OCI-LY7 (cell line): ENCODE results near the gene APOL3. TPM values are rescaled to one million over a fixed set of nuclear protein-coding genes. Genes with fewer than 3 reads are reported as not detected.
"Not testable (repeated sequence)": the region's sequence is repeated elsewhere in the genome, so short reads cannot be mapped to it uniquely, and the experiment has no call there.

ENCODE experiments used
- BruUV-seq: library from RNA; stranded (reverse); fragments of 400-500 nt; replicated peaks from 2 replicates; lab custom pipeline; 2021; lab: Mats Ljungman, UMichigan
- CTCF ChIA-PET: fragments of 300-600 bp; sonication (Branson Sonifier 250); formaldehyde crosslinking; loops from one replicate; lab custom pipeline; 2022; ENCODE audit warnings: antibody characterized with exemption; ENCODE audit not compliant: unreplicated experiment; lab: Charles Lee
- POLR2A ChIA-PET: fragments of 300-600 bp; sonication (Branson Sonifier 250); formaldehyde crosslinking; loops from one replicate; lab custom pipeline; 2022; ENCODE audit warnings: antibody characterized with exemption; lab: Charles Lee
- DNase-seq: peaks from one replicate; pipeline ENCODE4 v3.0.0-alpha.2; 2015; ENCODE audit warnings: low spot score
- H2AFZ ChIP-seq: fragments of 200-600 bp; sonication (generic), shearing (Covaris generic); 2 replicates; pipeline ENCODE4 v1.6.1; 2014; ENCODE audit warnings: mild to moderate bottlenecking, antibody characterized with exemption, low read length, moderate library complexity
- H3K27ac ChIP-seq: fragments of 200-600 bp; sonication (generic); 2 replicates; pipeline ENCODE4 v1.5.1; 2014; ENCODE audit warnings: mixed run types, low read depth, mild to moderate bottlenecking, moderate library complexity, low read length, inconsistent platforms; ENCODE audit not compliant: poor library complexity, severe bottlenecking
- H3K36me3 ChIP-seq: fragments of 200-600 bp; sonication (generic); 2 replicates; pipeline ENCODE4 v1.6.1; 2014; ENCODE audit warnings: mild to moderate bottlenecking, antibody characterized with exemption, low read length, moderate library complexity, mixed read lengths; ENCODE audit not compliant: insufficient read depth
- H3K4me1 ChIP-seq: fragments of 200-600 bp; sonication (generic); 2 replicates; pipeline ENCODE4 v1.5.1; 2014; ENCODE audit warnings: mild to moderate bottlenecking, low read length; ENCODE audit not compliant: insufficient read depth, poor library complexity, severe bottlenecking
- H3K4me2 ChIP-seq: fragments of 200-600 bp; sonication (generic); 2 replicates; pipeline ENCODE4 v1.6.1; 2014; ENCODE audit warnings: mild to moderate bottlenecking, low read length
- H3K4me3 ChIP-seq: fragments of 200-600 bp; sonication (generic); 2 replicates; pipeline ENCODE4 v1.5.1; 2014; ENCODE audit warnings: mild to moderate bottlenecking, low read depth, low read length; ENCODE audit not compliant: poor library complexity, severe bottlenecking
- H3K79me2 ChIP-seq: fragments of 200-600 bp; sonication (generic); 2 replicates; pipeline ENCODE4 v1.6.1; 2016; ENCODE audit warnings: low read depth, mild to moderate bottlenecking, low read length, moderate library complexity, mixed read lengths; ENCODE audit not compliant: insufficient read depth
- H3K9me2 ChIP-seq: fragments of 200-600 bp; sonication (generic); 2 replicates; pipeline ENCODE4 v1.6.1; 2016; ENCODE audit warnings: mild to moderate bottlenecking, low read length, mixed read lengths; ENCODE audit not compliant: insufficient read depth
- H3K9me3 ChIP-seq: fragments of 200-600 bp; sonication (generic); 2 replicates; pipeline ENCODE4 v1.6.1; 2014; ENCODE audit warnings: mild to moderate bottlenecking, mixed run types, low read length, mixed read lengths
- H4K20me1 ChIP-seq: fragments of 200-600 bp; sonication (generic); 2 replicates; pipeline ENCODE4 v1.6.1; 2014; ENCODE audit warnings: mild to moderate bottlenecking, antibody characterized with exemption, low read length, moderate library complexity, mixed read lengths; ENCODE audit not compliant: insufficient read depth
- CTCF ChIP-seq: fragments of 200-600 bp; sonication (generic); conservative IDR thresholded peaks from 2 replicates; pipeline ENCODE4 v1.5.1; 2014; ENCODE audit warnings: mild to moderate bottlenecking, antibody characterized with exemption, low read length, moderate library complexity, mixed read lengths
- EZH2phosphoT487 ChIP-seq: fragments of 200-600 bp; sonication (generic); IDR thresholded peaks from 2 replicates; pipeline ENCODE4 v1.6.1; 2018; ENCODE audit warnings: low read depth, borderline replicate concordance, mild to moderate bottlenecking, mixed run types, antibody characterized with exemption, low read length, moderate library complexity, mixed read lengths
- intact Hi-C: fragments of 100-400 bp; cut with micrococcal nuclease; formaldehyde crosslinking; loops from one replicate; pipeline ENCODE4 v1.10.0; 2022; ENCODE audit not compliant: unreplicated experiment
- total RNA-seq, 2 experiments: library from RNA; depleted of rRNA in 1 of 2; stranded (reverse); fragments of >200 nt in 1 of 2; shearing (Covaris generic) in 1 of 2; gene quantifications; 2 replicates each; pipeline ENCODE4 v1.2.3, GENCODE V29; 2014 to 2022

The APOL3 gene
- total RNA-seq, 2 experiments from 2014 or later, result 10.7 to 19.6 TPM

- intact Hi-C loops, result no loop called here
- Histone ChIP-seq H2AFZ (no peak overlapping the region), H4K20me1 (no peaks in the 10 kb centered on the region)
These were observed 56.7 kb downstream of the APOL3 start for GRCh38 chr22:36103891-36104290.

GRCh38 chr22:36102995-36103394, 57.6 kb downstream of the APOL3 start:
- no peak overlapping the region for H3K27ac ChIP-seq
- TF ChIP-seq EZH2phosphoT487, result no peak
- no peak for TF ChIP-seq CTCF
- ChIA-PET POLR2A (interaction anchor here (1.1 kb wide), 1 partner anchor 9 kb away, joined by 3 read pairs; no protein-coding TSS in a partner anchor), CTCF (no interaction called here)
- H3K79me2 ChIP-seq, result no peaks in the 10 kb centered on the region
- peaks cover 16% of the 10 kb centered on the region for H3K4me1 ChIP-seq
- H2AFZ ChIP-seq, result no peak overlapping the region
- BruUV-seq, result no TSS peak
- intact Hi-C loops, result no loop called here
- H3K36me3 ChIP-seq, result no peaks in the 10 kb centered on the region
- no peaks in the 10 kb centered on the region for H3K9me2 ChIP-seq
- H4K20me1 ChIP-seq, result no peaks in the 10 kb centered on the region
- H3K4me3 ChIP-seq, result no peak overlapping the region
- peak; percentile 18 for DNase-seq
- H3K4me2 ChIP-seq, result peak overlapping the region; percentile 35
- H3K9me3 ChIP-seq, result no peaks in the 10 kb centered on the region; the same call in 1 of the 2 replicates

More at GRCh38 chr22:36103891-36104290, 56.7 kb downstream of the APOL3 start:
- peaks cover 16% of the 10 kb centered on the region for H3K4me1 ChIP-seq
- no peak overlapping the region for H3K27ac ChIP-seq
- no peaks in the 10 kb centered on the region; the same call in 1 of the 2 replicates for H3K9me3 ChIP-seq
- no TSS peak for BruUV-seq
- TF ChIP-seq CTCF (no peak), EZH2phosphoT487 (no peak)
- H3K36me3 ChIP-seq, result no peaks in the 10 kb centered on the region
- POLR2A ChIA-PET, result interaction anchor here (1.1 to 1.3 kb wide), 2 partner anchors 10 kb away, joined by 3 to 4 read pairs; no protein-coding TSS in a partner anchor
- no peaks in the 10 kb centered on the region for H3K9me2 ChIP-seq
- DNase-seq, result no peak
- H3K4me2 ChIP-seq, result no peak overlapping the region
- CTCF ChIA-PET, result no interaction called here
- no peak overlapping the region for H3K4me3 ChIP-seq
- no peaks in the 10 kb centered on the region for H3K79me2 ChIP-seq

GRCh38 chr22:36101756-36102155, 58.8 kb downstream of the APOL3 start:
- DNase-seq, result no peak
- Histone ChIP-seq H3K4me3 (no peak overlapping the region), H3K9me2 (no peaks in the 10 kb centered on the region), H3K4me1 (peaks cover 7% of the 10 kb centered on the region), H3K4me2 (no peak overlapping the region), H4K20me1 (no peaks in the 10 kb centered on the region), H3K79me2 (no peaks in the 10 kb centered on the region), H3K36me3 (no peaks in the 10 kb centered on the region), H3K9me3 (no peaks in the 10 kb centered on the region; the same call in 1 of the 2 replicates), H2AFZ (no peak overlapping the region), H3K27ac (no peak overlapping the region)
- intact Hi-C loops, result no loop called here
- CTCF ChIA-PET, result no interaction called here
- no peak for TF ChIP-seq EZH2phosphoT487
- TF ChIP-seq CTCF, result no peak
- POLR2A ChIA-PET, result no interaction called here
- no TSS peak for BruUV-seq

GRCh38 chr22:36100908-36101307, 59.6 kb downstream of the APOL3 start:
- DNase-seq, H3K4me1 ChIP-seq, H3K27ac ChIP-seq, H2AFZ ChIP-seq, H3K9me3 ChIP-seq, H3K4me3 ChIP-seq, BruUV-seq, H3K36me3 ChIP-seq, H3K4me2 ChIP-seq, H3K79me2 ChIP-seq, intact Hi-C loops, CTCF ChIA-PET, H3K9me2 ChIP-seq, H4K20me1 ChIP-seq, POLR2A ChIA-PET: not testable (repeated sequence)
